Coronary artery (tissue), 2 donors: ENCODE measurements around the gene CBX8.

Source experiments
- DNase-seq: peaks from one replicate; pipeline ENCODE4 v3.0.0-alpha.2; 2017; ENCODE audit warnings: low spot score
- H3K27ac ChIP-seq, 2 donors: fragments of 200-600 bp; sonication (generic); one replicate each; pipeline ENCODE4 v1.5.1; 2016 to 2019
- H3K4me3 ChIP-seq: fragments of 200-600 bp; sonication (generic); 2 replicates; pipeline ENCODE4 v1.5.1; 2016; ENCODE audit warnings: mild to moderate bottlenecking, moderate library complexity
- CTCF ChIP-seq: fragments of 200-600 bp; sonication (generic); IDR thresholded peaks from one replicate; pipeline ENCODE4 v1.5.1; 2019; ENCODE audit warnings: antibody characterized with exemption

Gene CBX8

GRCh38 chr17:79822583-79823124 is 25.8 kb upstream of the CBX8 start:
- TF ChIP-seq CTCF: no peak
- no peak overlapping the region for H3K27ac ChIP-seq
- no peak for DNase-seq
- no peak overlapping the region for H3K4me3 ChIP-seq

- DNase-seq: no peak
- TF ChIP-seq CTCF: no peak
- Histone ChIP-seq H3K4me3 (no peak overlapping the region), H3K27ac (no peak overlapping the region)
Observed at GRCh38 chr17:79821331-79822095, 24.6 kb upstream of the CBX8 start.

- Histone ChIP-seq H3K27ac (no peak overlapping the region), H3K4me3 (no peak overlapping the region)
- DNase-seq: no peak
- TF ChIP-seq CTCF: no peak
Observed at GRCh38 chr17:79820959-79821330, 24.1 kb upstream of the CBX8 start.

GRCh38 chr17:79819534-79820276 is 22.8 kb upstream of the CBX8 start:
- Histone ChIP-seq H3K27ac (no peak overlapping the region), H3K4me3 (no peak overlapping the region)
- DNase-seq: no peak
- TF ChIP-seq CTCF: no peak

GRCh38 chr17:79819085-79819484 is 22.2 kb upstream of the CBX8 start:
- Histone ChIP-seq H3K27ac (no peak overlapping the region), H3K4me3 (no peak overlapping the region)
- no peak for TF ChIP-seq CTCF

GRCh38 chr17:79818026-79818758 is 21.3 kb upstream of the CBX8 start:
- DNase-seq: no peak
- Histone ChIP-seq H3K4me3 (no peak overlapping the region), H3K27ac (no peak overlapping the region)
- no peak for TF ChIP-seq CTCF

More at GRCh38 chr17:79819085-79819484, 22.2 kb upstream of the CBX8 start:
- no peak for DNase-seq
